Neutrophil (primary cell): ENCODE measurements around the gene IRX4.

ENCODE experiments used
- H3K27ac ChIP-seq: fragments of 200-600 bp; sonication (generic); 2 replicates; pipeline ENCODE4 v1.5.1; 2016; ENCODE audit warnings: mild to moderate bottlenecking, moderate library complexity
- H3K27me3 ChIP-seq: fragments of 200-600 bp; sonication (generic); 2 replicates; pipeline ENCODE4 v1.6.0; 2016; ENCODE audit warnings: mild to moderate bottlenecking
- H3K36me3 ChIP-seq: fragments of 200-600 bp; sonication (generic); 2 replicates; pipeline ENCODE4 v1.5.1; 2017
- H3K4me1 ChIP-seq, 2 experiments: fragments of 200-600 bp in 1 of 2; sonication (generic) in 1 of 2; 1 replicate in 1 of 2; 2 replicates in 1 of 2; pipeline versions ENCODE4 v1.5.1 to v1.6.1; 2013 to 2016; ENCODE audit warnings: low read depth in 1 of 2, low read length in 1 of 2, mild to moderate bottlenecking in 1 of 2, moderate library complexity in 1 of 2; ENCODE audit not compliant: control insufficient read depth in 1 of 2, insufficient read depth in 1 of 2
- H3K4me3 ChIP-seq, 2 experiments: fragments of 200-600 bp in 1 of 2; sonication (generic) in 1 of 2; 1 replicate in 1 of 2; 2 replicates in 1 of 2; pipeline ENCODE4 v1.5.1; 2013 to 2016; ENCODE audit warnings: low read depth in 1 of 2, low read length in 1 of 2, mild to moderate bottlenecking in 1 of 2, moderate library complexity in 1 of 2
- H3K9me3 ChIP-seq: fragments of 200-600 bp; sonication (generic); 2 replicates; pipeline ENCODE4 v1.5.1; 2016
- CTCF ChIP-seq: fragments of 200-600 bp; sonication (generic); IDR thresholded peaks from 2 replicates; pipeline ENCODE4 v1.5.1; 2016; ENCODE audit warnings: antibody characterized with exemption

Gene IRX4

GRCh38 chr5:1834022-1834551 is 48.6 kb downstream of the IRX4 start:
- Histone ChIP-seq H3K4me1 (no peaks in the 10 kb centered on the region), H3K4me3 (no peak overlapping the region), H3K9me3 (no peaks in the 10 kb centered on the region), H3K27me3 (peaks cover 66% of the 10 kb centered on the region), H3K27ac (no peak overlapping the region), H3K36me3 (no peaks in the 10 kb centered on the region)
- TF ChIP-seq CTCF, result no peak

- Histone ChIP-seq H3K4me1 (no peaks in the 10 kb centered on the region), H3K9me3 (no peaks in the 10 kb centered on the region), H3K36me3 (no peaks in the 10 kb centered on the region), H3K27ac (no peak overlapping the region), H3K4me3 (no peak overlapping the region), H3K27me3 (peaks cover 61% of the 10 kb centered on the region)
- TF ChIP-seq CTCF, result no peak
Measured at GRCh38 chr5:1833264-1834021, 49.3 kb downstream of the IRX4 start.

- Histone ChIP-seq H3K9me3 (no peaks in the 10 kb centered on the region), H3K4me3 (no peak overlapping the region), H3K4me1 (no peaks in the 10 kb centered on the region), H3K36me3 (no peaks in the 10 kb centered on the region), H3K27me3 (peaks cover 61% of the 10 kb centered on the region), H3K27ac (no peak overlapping the region)
- TF ChIP-seq CTCF, result no peak
Measured at GRCh38 chr5:1832511-1833250, 50.0 kb downstream of the IRX4 start.

- Histone ChIP-seq H3K27ac (no peak overlapping the region), H3K4me1 (no peaks in the 10 kb centered on the region)
Measured at GRCh38 chr5:1831677-1832313, 50.9 kb downstream of the IRX4 start.

More at GRCh38 chr5:1831677-1832313, 50.9 kb downstream of the IRX4 start:
- Histone ChIP-seq H3K27me3 (peaks cover 57% of the 10 kb centered on the region), H3K4me3 (no peak overlapping the region), H3K36me3 (no peaks in the 10 kb centered on the region), H3K9me3 (no peaks in the 10 kb centered on the region)
- no peak for TF ChIP-seq CTCF
